Measurements from ENCODE around the gene ME1.

DNA sequence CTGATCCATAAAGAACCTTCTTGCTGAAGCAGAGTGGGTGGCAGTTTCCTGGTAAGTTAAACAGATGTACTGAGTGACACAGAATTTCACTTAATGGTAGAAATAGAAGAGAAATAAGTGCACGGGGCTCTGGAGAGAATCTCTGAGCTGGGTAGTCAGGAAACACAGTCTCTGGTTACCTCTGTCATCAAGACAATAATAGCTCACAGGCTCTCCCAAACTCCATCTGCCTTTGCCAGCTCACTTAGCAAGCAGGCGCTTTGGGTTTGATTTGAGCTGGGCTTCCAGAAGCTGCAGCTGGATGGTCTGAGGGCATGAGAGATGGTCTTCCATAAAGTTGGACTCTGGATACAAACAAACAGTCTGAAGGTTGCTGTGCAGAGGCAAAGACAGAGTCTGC, 41.9 kb upstream of the ME1 start:
- TF ChIP-seq, protein P1, sequence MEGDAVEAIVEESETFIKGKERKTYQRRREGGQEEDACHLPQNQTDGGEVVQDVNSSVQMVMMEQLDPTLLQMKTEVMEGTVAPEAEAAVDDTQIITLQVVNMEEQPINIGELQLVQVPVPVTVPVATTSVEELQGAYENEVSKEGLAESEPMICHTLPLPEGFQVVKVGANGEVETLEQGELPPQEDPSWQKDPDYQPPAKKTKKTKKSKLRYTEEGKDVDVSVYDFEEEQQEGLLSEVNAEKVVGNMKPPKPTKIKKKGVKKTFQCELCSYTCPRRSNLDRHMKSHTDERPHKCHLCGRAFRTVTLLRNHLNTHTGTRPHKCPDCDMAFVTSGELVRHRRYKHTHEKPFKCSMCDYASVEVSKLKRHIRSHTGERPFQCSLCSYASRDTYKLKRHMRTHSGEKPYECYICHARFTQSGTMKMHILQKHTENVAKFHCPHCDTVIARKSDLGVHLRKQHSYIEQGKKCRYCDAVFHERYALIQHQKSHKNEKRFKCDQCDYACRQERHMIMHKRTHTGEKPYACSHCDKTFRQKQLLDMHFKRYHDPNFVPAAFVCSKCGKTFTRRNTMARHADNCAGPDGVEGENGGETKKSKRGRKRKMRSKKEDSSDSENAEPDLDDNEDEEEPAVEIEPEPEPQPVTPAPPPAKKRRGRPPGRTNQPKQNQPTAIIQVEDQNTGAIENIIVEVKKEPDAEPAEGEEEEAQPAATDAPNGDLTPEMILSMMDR (IDR thresholded peaks at IDR 0.05) = no peak
- TF ChIP-seq POLR2A (IDR thresholded peaks at IDR 0.05) = no peak

All from prostate gland (tissue), 2 donors.